Activated CD8-positive, alpha-beta T cell treated with anti-CD3 and anti-CD28 coated beads for 36 hours (primary cell): ENCODE measurements around the gene LNPEP. TPM values are rescaled to one million over a fixed set of nuclear protein-coding genes. Genes with fewer than 3 reads are reported as not detected.

ENCODE experiments used
- ATAC-seq: fragments of 200-7000 bp; cut with Tn5 transposase; one replicate; pipeline ENCODE4 v1.10.0; 2021; ENCODE audit warnings: mild to moderate bottlenecking, moderate library complexity
- CTCF ChIA-PET: fragments of 350-600 bp; sonication (Branson Sonifier 250); formaldehyde crosslinking; loops from one replicate; lab custom pipeline; 2021; ENCODE audit warnings: antibody characterized with exemption; lab: Charles Lee
- POLR2A ChIA-PET: fragments of 350-600 bp; sonication (Branson Sonifier 250); formaldehyde crosslinking; loops from one replicate; lab custom pipeline; 2021; ENCODE audit warnings: antibody characterized with exemption; lab: Charles Lee
- DNase-seq: peaks from one replicate; pipeline ENCODE4 v3.0.0-alpha.2; 2020
- H3K27ac Mint-ChIP-seq: one replicate; pipeline ENCODE4 v1.8.0; 2021; ENCODE audit warnings: mild to moderate bottlenecking, mixed read lengths
- H3K27me3 Mint-ChIP-seq: one replicate; pipeline ENCODE4 v1.8.0; 2021; ENCODE audit warnings: mixed read lengths
- H3K36me3 Mint-ChIP-seq: one replicate; pipeline ENCODE4 v1.8.0; 2021; ENCODE audit warnings: low read depth, mixed read lengths
- H3K4me1 Mint-ChIP-seq: one replicate; pipeline ENCODE4 v1.8.0; 2021; ENCODE audit warnings: low read depth, mixed read lengths
- H3K4me3 Mint-ChIP-seq: one replicate; pipeline ENCODE4 v1.8.0; 2021; ENCODE audit warnings: mild to moderate bottlenecking, moderate library complexity, mixed read lengths
- H3K9me3 Mint-ChIP-seq: one replicate; pipeline ENCODE4 v1.8.0; 2021; ENCODE audit warnings: mixed read lengths
- CTCF ChIP-seq: fragments of 200-600 bp; IDR thresholded peaks from one replicate; pipeline ENCODE4 v1.8.0; 2022; ENCODE audit warnings: antibody characterized with exemption, mild to moderate bottlenecking
- intact Hi-C: fragments of 100-400 bp; cut with micrococcal nuclease; formaldehyde crosslinking; loops from one replicate; pipeline ENCODE4 v1.10.0; 2022
- total RNA-seq, 2 experiments: library from RNA; stranded (reverse); gene quantifications; one replicate each; pipeline ENCODE4 v1.2.3, GENCODE V29; 2021

LNPEP gene
- total RNA-seq, 2 experiments from 2014 or later: 51.2 to 53.7 TPM

GRCh38 chr5:96990102-96990501, 54.2 kb downstream of the LNPEP start:
- Mint-ChIP-seq H3K27ac (peak overlapping the region; percentile 2), H3K4me3 (no peak overlapping the region), H3K9me3 (peaks cover 3% of the 10 kb centered on the region), H3K27me3 (no peaks in the 10 kb centered on the region), H3K4me1 (peaks cover 53% of the 10 kb centered on the region), H3K36me3 (peaks cover 65% of the 10 kb centered on the region)
- intact Hi-C loops: no loop called here
- no peak for TF ChIP-seq CTCF
- CTCF ChIA-PET: interaction anchor here (0.6 to 1.8 kb wide), 9 partner anchors 9 to 237 kb away, joined by 3 to 6 read pairs (median 4); partner anchors contain the start of gene LIX1
- POLR2A ChIA-PET: interaction anchor here (0.6 kb wide), 1 partner anchor 109 kb away, joined by 3 read pairs; no protein-coding TSS in a partner anchor
- ATAC-seq (no peak), DNase-seq (no peak)

- Mint-ChIP-seq H3K4me3 (no peak overlapping the region), H3K36me3 (peaks cover 56% of the 10 kb centered on the region), H3K4me1 (peaks cover 43% of the 10 kb centered on the region), H3K27ac (no peak overlapping the region), H3K27me3 (no peaks in the 10 kb centered on the region), H3K9me3 (peaks cover 3% of the 10 kb centered on the region)
- ChIA-PET POLR2A (no interaction called here), CTCF (interaction anchor here (3.1 kb wide), 1 partner anchor 122 kb away, joined by 16 read pairs; no protein-coding TSS in a partner anchor)
- DNase-seq (no peak), ATAC-seq (no peak)
- intact Hi-C loops: no loop called here
- TF ChIP-seq CTCF: no peak
Observed at GRCh38 chr5:96991708-96992107, 55.8 kb downstream of the LNPEP start.

GRCh38 chr5:96993760-96994159, 57.9 kb downstream of the LNPEP start:
- TF ChIP-seq CTCF: no peak
- Mint-ChIP-seq H3K36me3 (peaks cover 54% of the 10 kb centered on the region), H3K27ac (no peak overlapping the region), H3K27me3 (no peaks in the 10 kb centered on the region), H3K4me3 (no peak overlapping the region), H3K9me3 (peaks cover 3% of the 10 kb centered on the region), H3K4me1 (peaks cover 43% of the 10 kb centered on the region)
- DNase-seq (no peak), ATAC-seq (no peak)
- CTCF ChIA-PET: interaction anchor here (0.8 to 6.0 kb wide), 6 partner anchors 41 to 224 kb away, joined by 3 to 66 read pairs (median 4); partner anchors contain the start of gene LIX1
- intact Hi-C loops: no loop called here
- POLR2A ChIA-PET: interaction anchor here (1.0 kb wide), 1 partner anchor 18 kb away, joined by 3 read pairs; no protein-coding TSS in a partner anchor

GRCh38 chr5:96994493-96994892, 58.6 kb downstream of the LNPEP start:
- ChIA-PET POLR2A (interaction anchor here (1.0 kb wide), 1 partner anchor 17 kb away, joined by 3 read pairs; no protein-coding TSS in a partner anchor), CTCF (interaction anchor here (0.9 to 6.0 kb wide), 4 partner anchors 42 to 168 kb away, joined by 3 to 66 read pairs (median 10); no protein-coding TSS in a partner anchor)
- no peak overlapping the region for H3K4me3 Mint-ChIP-seq
- peaks cover 46% of the 10 kb centered on the region for H3K4me1 Mint-ChIP-seq
- H3K36me3 Mint-ChIP-seq: peaks cover 57% of the 10 kb centered on the region
- ATAC-seq: peak; percentile 71
- H3K27me3 Mint-ChIP-seq: no peaks in the 10 kb centered on the region
- no peak for DNase-seq
- peak overlapping the region; percentile 54 for H3K27ac Mint-ChIP-seq
- peaks cover 3% of the 10 kb centered on the region for H3K9me3 Mint-ChIP-seq
- no peak for TF ChIP-seq CTCF
- intact Hi-C loops: no loop called here

- Mint-ChIP-seq H3K27ac (peak overlapping the region; percentile 63), H3K9me3 (peaks cover 3% of the 10 kb centered on the region), H3K4me1 (peaks cover 42% of the 10 kb centered on the region), H3K36me3 (peaks cover 49% of the 10 kb centered on the region), H3K4me3 (no peak overlapping the region), H3K27me3 (no peaks in the 10 kb centered on the region)
- intact Hi-C loops: no loop called here
- POLR2A ChIA-PET: interaction anchor here (0.6 to 0.7 kb wide), 3 partner anchors 62 to 1408 kb away, joined by 3 to 7 read pairs (median 3); no protein-coding TSS in a partner anchor
- ATAC-seq (no peak), DNase-seq (no peak)
- CTCF ChIA-PET: interaction anchor here (6.0 kb wide), 1 partner anchor 167 kb away, joined by 66 read pairs; no protein-coding TSS in a partner anchor
- TF ChIP-seq CTCF: no peak
Observed at GRCh38 chr5:96995419-96995818, 59.5 kb downstream of the LNPEP start.
